GM10266 (cell line): ENCODE measurements around the gene SPEM3.
"Not testable (repeated sequence)": the region's sequence is repeated elsewhere in the genome, so short reads cannot be mapped to it uniquely, and the experiment has no call there.

Source experiments
- DNase-seq: peaks from one replicate; pipeline ENCODE4 v3.0.0; 2012; ENCODE audit errors: extremely low spot score
- CTCF ChIP-seq: IDR thresholded peaks from 2 replicates; pipeline ENCODE4 v1.5.1; 2012; ENCODE audit warnings: mild to moderate bottlenecking, low read depth; ENCODE audit not compliant: control insufficient read depth, insufficient read depth; ENCODE audit errors: missing control alignments

SPEM3 gene

GRCh38 chr17:7477392-7478275 lies 49.0 kb downstream of the SPEM3 start:
- TF ChIP-seq CTCF, result no peak
- DNase-seq, result no peak

GRCh38 chr17:7478276-7479212 lies 49.9 kb downstream of the SPEM3 start:
- TF ChIP-seq CTCF, result no peak
- peak; percentile 75 for DNase-seq

GRCh38 chr17:7479213-7480088 lies 50.8 kb downstream of the SPEM3 start, which contains the start of gene ZBTB4:
Gene ZBTB4, minus strand, starts transcription at chr17:7479631. Its CDS starts 12,830 bp downstream, at chr17:7466801.
- TF ChIP-seq CTCF, result no peak
- peak; percentile 86 for DNase-seq

- DNase-seq, result no peak
- no peak for TF ChIP-seq CTCF
Measured at GRCh38 chr17:7480089-7480384, 51.4 kb downstream of the SPEM3 start.

- not testable (repeated sequence) for DNase-seq
Measured at GRCh38 chr17:7481275-7481674, 52.6 kb downstream of the SPEM3 start, which contains the start of gene SLC35G6. Gene SLC35G6, plus strand, starts transcription at chr17:7481446. Its CDS starts 71 bp downstream, at chr17:7481517.

- DNase-seq, result not testable (repeated sequence)
Measured at GRCh38 chr17:7481842-7482741, 53.4 kb downstream of the SPEM3 start.
